Measurements from ENCODE around the gene C11orf54. TPM values are rescaled to one million over a fixed set of nuclear protein-coding genes. Genes with fewer than 3 reads are reported as not detected.
"Not testable (repeated sequence)": the region's sequence is repeated elsewhere in the genome, so short reads cannot be mapped to it uniquely, and the experiment has no call there.

C11orf54 gene
- total and polyA plus RNA-seq, 2 donors (not counting 3 experiments of a cell fraction or from before 2014, with no cell fraction given) = 4.2 to 18.7 TPM

DNA sequence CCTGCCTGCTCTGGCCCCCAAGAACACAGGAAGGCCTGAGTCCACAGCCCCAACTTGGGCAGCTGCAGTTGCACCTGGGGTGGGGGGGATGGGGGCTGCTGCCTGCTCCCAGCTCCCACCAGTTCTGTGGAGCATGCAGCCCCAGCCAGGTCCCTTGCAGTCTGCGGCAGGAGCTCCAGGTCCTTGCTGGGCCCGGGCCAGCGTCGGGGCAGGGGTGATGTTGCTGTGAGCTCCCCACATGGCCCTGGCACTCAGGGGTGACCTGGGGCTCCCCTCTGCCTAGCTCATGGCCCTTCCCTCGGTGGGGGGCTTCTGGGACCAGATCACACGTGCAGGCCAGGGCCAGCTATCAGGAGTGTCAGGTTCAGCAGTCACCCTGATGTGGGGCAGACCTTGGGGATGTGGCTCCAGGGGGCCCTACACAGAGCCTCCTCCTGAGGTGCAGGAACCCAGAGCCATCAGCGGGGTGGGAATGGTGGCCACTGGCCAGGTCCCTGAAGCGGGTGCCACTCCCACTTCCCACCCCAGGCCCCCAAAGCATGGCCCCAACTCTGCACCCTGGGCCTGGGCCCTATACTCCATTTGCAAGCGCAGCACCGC is 32.2 kb downstream of the C11orf54 start:
- H3K9me1 ChIP-seq (replicated peaks; ENCODE audit: control insufficient read depth, extremely low read depth, insufficient read depth, low read length) = no peaks in the 10 kb centered on the region
- no peaks in the 10 kb centered on the region for H3K27me3 ChIP-seq (ENCODE audit: control insufficient read depth in 2 of 2, insufficient read depth in 2 of 2, low read length in 2 of 2)
- DNase-seq (ENCODE audit: low read depth, low spot score) (no peak), FAIRE-seq (no peak)
- ChIA-PET POLR2A (no interaction called here), CTCF (interaction anchor here (1.4 to 2.7 kb wide), 2 partner anchors 10 kb away, joined by 5 to 8 read pairs; partner anchors contain the start of gene MED17)
- H3K4me2 ChIP-seq (ENCODE audit: insufficient read depth, low read length) = no peak overlapping the region
- no peak overlapping the region for H3K27ac ChIP-seq (ENCODE audit: insufficient read depth, low read depth, low read length)
- no peak overlapping the region for H3K4me3 ChIP-seq (replicated peaks in 1 of 3; ENCODE audit: insufficient read depth in 1 of 3, low read depth in 1 of 3, low read length in 3 of 3)
- BruUV-seq (replicated peaks) = no TSS peak
- TF ChIP-seq, protein P1, sequence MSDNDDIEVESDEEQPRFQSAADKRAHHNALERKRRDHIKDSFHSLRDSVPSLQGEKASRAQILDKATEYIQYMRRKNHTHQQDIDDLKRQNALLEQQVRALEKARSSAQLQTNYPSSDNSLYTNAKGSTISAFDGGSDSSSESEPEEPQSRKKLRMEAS (IDR thresholded peaks at IDR 0.05; ENCODE audit: insufficient read depth, insufficient read length) = no peak
- no peak for TF ChIP-seq POLR2AphosphoS5 (IDR thresholded peaks at IDR 0.05; ENCODE audit: insufficient read depth, low read depth, low read length)
- TF ChIP-seq JUN (IDR thresholded peaks at IDR 0.05; ENCODE audit: borderline replicate concordance, insufficient read depth, insufficient read length, low read depth) = no peak
- no peak for TF ChIP-seq CTCF (IDR thresholded peaks at IDR 0.05; ENCODE audit: extremely low read depth in 1 of 2, insufficient read depth in 1 of 2, low read depth in 1 of 2, low read length in 2 of 2)
- TF ChIP-seq FOS (IDR thresholded peaks at IDR 0.05; ENCODE audit: borderline replicate concordance, insufficient read depth, low read length) = no peak
- no peak for TF ChIP-seq GATA2 (IDR thresholded peaks at IDR 0.05; ENCODE audit: insufficient read depth, insufficient read length, low read depth, low read length)
- TF ChIP-seq POLR2A (IDR thresholded peaks at IDR 0.05; ENCODE audit: low read depth, low read length) = no peak
- TF ChIP-seq EZH2 (IDR thresholded peaks at IDR 0.05; ENCODE audit: borderline replicate concordance, low read depth, low read length, severe bottlenecking) = no peak
- no peak for TF ChIP-seq MYC (IDR thresholded peaks at IDR 0.05; ENCODE audit: low read depth, low read length)
- no peaks in the 10 kb centered on the region for H4K20me1 ChIP-seq (replicated peaks; ENCODE audit: control insufficient read depth, extremely low read depth, insufficient read depth, low read length)
- H3K36me3 ChIP-seq (ENCODE audit: control insufficient read depth in 2 of 2, extremely low read depth in 1 of 2, insufficient read depth in 2 of 2, low read length in 2 of 2) = no peaks in the 10 kb centered on the region
- dilution Hi-C loops (cut with MboI; ENCODE audit: extremely low pct_ligation_motif_present, low sequenced_read_pairs) = no loop called here
- intact Hi-C loops (cut with micrococcal nuclease) = no loop called here
- H3K79me2 ChIP-seq (ENCODE audit: control insufficient read depth, insufficient read depth, low read length) = no peaks in the 10 kb centered on the region
- H3K9ac ChIP-seq (replicated peaks; ENCODE audit: extremely low read depth, insufficient read depth, low read length) = no peak overlapping the region
- no peaks in the 10 kb centered on the region for H3K4me1 ChIP-seq (ENCODE audit: control insufficient read depth, extremely low read depth, insufficient read depth, low read length)
- H3K9me3 ChIP-seq (replicated peaks; ENCODE audit: control insufficient read depth, insufficient read depth, low read length) = no peaks in the 10 kb centered on the region
- H2AFZ ChIP-seq (ENCODE audit: low read depth, low read length) = no peak overlapping the region

DNA sequence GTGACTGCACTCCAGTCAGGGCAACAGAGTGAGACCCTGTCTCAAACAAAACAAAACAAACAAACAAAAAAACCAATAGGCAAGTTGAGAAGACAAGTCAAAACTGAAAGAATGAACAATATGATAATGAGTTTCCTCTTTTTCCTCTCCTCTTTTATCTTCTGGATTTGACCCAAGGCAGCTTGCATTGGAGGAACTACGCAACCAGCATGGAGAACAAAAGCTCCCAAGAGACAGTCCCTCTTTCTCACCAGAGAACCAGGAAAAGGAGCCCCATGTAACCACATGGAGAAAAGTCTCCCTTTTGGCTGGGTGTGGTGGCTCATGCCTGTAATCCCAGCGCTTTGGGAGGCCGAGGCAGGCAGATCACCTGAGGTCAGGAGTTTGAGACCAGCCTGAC is 33.1 kb downstream of the C11orf54 start:
- H3K4me3 ChIP-seq (replicated peaks in 1 of 3; ENCODE audit: insufficient read depth in 1 of 3, low read depth in 1 of 3, low read length in 3 of 3); H3K9me3 ChIP-seq (replicated peaks; ENCODE audit: control insufficient read depth, insufficient read depth, low read length); H3K36me3 ChIP-seq (ENCODE audit: control insufficient read depth in 2 of 2, extremely low read depth in 1 of 2, insufficient read depth in 2 of 2, low read length in 2 of 2); FAIRE-seq; H3K9me1 ChIP-seq (replicated peaks; ENCODE audit: control insufficient read depth, extremely low read depth, insufficient read depth, low read length); H2AFZ ChIP-seq (ENCODE audit: low read depth, low read length); H3K27me3 ChIP-seq (ENCODE audit: control insufficient read depth in 2 of 2, insufficient read depth in 2 of 2, low read length in 2 of 2); H3K4me2 ChIP-seq (ENCODE audit: insufficient read depth, low read length); BruUV-seq (replicated peaks); DNase-seq (ENCODE audit: low read depth, low spot score); H3K79me2 ChIP-seq (ENCODE audit: control insufficient read depth, insufficient read depth, low read length); H3K27ac ChIP-seq (ENCODE audit: insufficient read depth, low read depth, low read length); intact Hi-C loops (cut with micrococcal nuclease); POLR2A ChIA-PET; H4K20me1 ChIP-seq (replicated peaks; ENCODE audit: control insufficient read depth, extremely low read depth, insufficient read depth, low read length); dilution Hi-C loops (cut with MboI; ENCODE audit: extremely low pct_ligation_motif_present, low sequenced_read_pairs); H3K4me1 ChIP-seq (ENCODE audit: control insufficient read depth, extremely low read depth, insufficient read depth, low read length); H3K9ac ChIP-seq (replicated peaks; ENCODE audit: extremely low read depth, insufficient read depth, low read length): not testable (repeated sequence)
- CTCF ChIA-PET = interaction anchor here (1.4 to 2.7 kb wide), 2 partner anchors 9 to 11 kb away, joined by 5 to 8 read pairs; partner anchors contain the start of gene MED17
